HepG2 (cell line): Measurements from ENCODE around the gene LRRC3C. TPM values are rescaled to one million over a fixed set of nuclear protein-coding genes. Genes with fewer than 3 reads are reported as not detected.
A peak's percentile ranks its signal among the peaks of the same experiment; 100 is the strongest.

Source experiments
- ATF5 ChIP-seq: sonication (generic); formaldehyde crosslinking; IDR thresholded peaks from 2 replicates; pipeline ENCODE4 v1.4.0; 2020; ENCODE audit warnings: mild to moderate bottlenecking, low read depth, missing genetic modification reagents
- CBX5 ChIP-seq: sonication (generic); formaldehyde crosslinking; IDR thresholded peaks from 2 replicates; pipeline ENCODE4 v1.4.0; 2020; ENCODE audit warnings: missing genetic modification reagents, borderline replicate concordance
- CEBPG ChIP-seq: IDR thresholded peaks from 2 replicates; pipeline ENCODE4 v1.6.1; 2016
- GABPA ChIP-seq, 2 experiments: IDR thresholded peaks; 2 replicates each; pipeline ENCODE4 v1.6.1; 2011 to 2016; ENCODE audit warnings: low read depth in 2 of 2, low read length in 1 of 2, missing biosample characterization in 1 of 2, missing genetic modification characterization in 1 of 2
- JUNB ChIP-seq: sonication (generic); formaldehyde crosslinking; IDR thresholded peaks from 2 replicates; pipeline ENCODE4 v1.8.0; 2022; ENCODE audit warnings: missing genetic modification reagents, mild to moderate bottlenecking, borderline replicate concordance
- KDM3A ChIP-seq: IDR thresholded peaks from 2 replicates; pipeline ENCODE4 v1.6.1; 2018; ENCODE audit warnings: low read depth, missing compliant biosample characterization
- KMT2A ChIP-seq: sonication (generic); formaldehyde crosslinking; IDR thresholded peaks from 2 replicates; pipeline ENCODE4 v1.4.0; 2020; ENCODE audit warnings: missing genetic modification reagents
- NFAT5 ChIP-seq: sonication (generic); formaldehyde crosslinking; IDR thresholded peaks from 2 replicates; pipeline ENCODE4 v1.4.0; 2020; ENCODE audit warnings: missing genetic modification reagents
- THAP9 ChIP-seq: sonication (generic); formaldehyde crosslinking; IDR thresholded peaks from 2 replicates; pipeline ENCODE4; 2020; ENCODE audit warnings: missing genetic modification reagents, mild to moderate bottlenecking, borderline replicate concordance
- WIZ ChIP-seq: sonication (generic); formaldehyde crosslinking; IDR thresholded peaks from 2 replicates; pipeline ENCODE4 v1.5.1; 2020; ENCODE audit warnings: mild to moderate bottlenecking, missing genetic modification reagents
- YEATS4 ChIP-seq: sonication (generic); formaldehyde crosslinking; IDR thresholded peaks from 2 replicates; pipeline ENCODE4 v1.4.0; 2020; ENCODE audit warnings: missing genetic modification reagents, borderline replicate concordance
- ZFAT ChIP-seq: sonication (generic); formaldehyde crosslinking; conservative IDR thresholded peaks from 2 replicates; pipeline ENCODE4 v1.8.1; 2023; ENCODE audit warnings: missing genetic modification reagents, inconsistent platforms
- ZKSCAN8 ChIP-seq: IDR thresholded peaks from 2 replicates; pipeline ENCODE4 v1.6.1; 2016; ENCODE audit warnings: borderline replicate concordance, missing genetic modification reagents, missing compliant biosample characterization
- ZNF556 ChIP-seq: sonication (generic); formaldehyde crosslinking; IDR thresholded peaks from 2 replicates; pipeline ENCODE4 v1.4.0; 2020; ENCODE audit warnings: mild to moderate bottlenecking, missing genetic modification reagents, borderline replicate concordance
- ZNF75D ChIP-seq: sonication (generic); formaldehyde crosslinking; IDR thresholded peaks from 2 replicates; pipeline ENCODE4 v1.8.1; 2023; ENCODE audit warnings: missing genetic modification reagents, mild to moderate bottlenecking, borderline replicate concordance
- ZNF790 ChIP-seq: sonication (generic); formaldehyde crosslinking; IDR thresholded peaks from 2 replicates; pipeline ENCODE4 v1.8.0; 2022; ENCODE audit warnings: missing genetic modification reagents, mild to moderate bottlenecking, borderline replicate concordance
- ZSCAN25 ChIP-seq: sonication (generic); formaldehyde crosslinking; IDR thresholded peaks from 2 replicates; pipeline ENCODE4 v1.8.0; 2022; ENCODE audit warnings: mild to moderate bottlenecking, missing genetic modification reagents
- polyA plus RNA-seq, 8 experiments: library from polyadenylated mRNA; depleted of rRNA in 3 of 8; stranded (reverse) in 7 of 8; unstranded in 1 of 8; fragments of >200 nt; fragmentation: Illumina TruSeq in 4 of 8; extraction: Trizol in 4 of 8; gene quantifications; 2 replicates each; pipeline versions ENCODE4 v1.2.1 to v1.2.3, GENCODE V29; 2011 to 2016; ENCODE audit warnings: low read depth in 4 of 8, missing spikeins in 1 of 8, mixed read lengths in 1 of 8; ENCODE audit not compliant: insufficient read depth in 1 of 8
- total RNA-seq, 5 experiments: library from RNA; depleted of rRNA; stranded (reverse); fragments of >200 nt; fragmentation: Illumina TruSeq; extraction: Trizol; gene quantifications; 2 replicates each; pipeline ENCODE4 v1.2.3, GENCODE V29; 2016; ENCODE audit warnings: low read depth in 1 of 5

The LRRC3C gene
- total and polyA plus RNA-seq, 2 of the 13 experiments (the other 11 are each of a cell fraction or from before 2014, with no cell fraction given): 0.17 TPM; not detected in 1

- TF ChIP-seq ZNF556 (CRISPR knock-in tag): peak; percentile 77; the same call in 1 of the 2 replicates
- TF ChIP-seq ZSCAN25 (CRISPR knock-in tag): no peak
- TF ChIP-seq ATF5: peak; percentile 70
- TF ChIP-seq CEBPG (CRISPR knock-in tag): no peak
- no peak; the same call in none of the 2 replicates for TF ChIP-seq KMT2A
- no peak for TF ChIP-seq JUNB (CRISPR knock-in tag)
- TF ChIP-seq GABPA (IDR thresholded peaks at IDR 0.05; ENCODE audit: low read depth, low read length): peak; percentile 54
- TF ChIP-seq GABPA (CRISPR knock-in tag; IDR thresholded peaks at IDR 0.05; ENCODE audit: low read depth): peak; percentile 88
- TF ChIP-seq THAP9 (CRISPR knock-in tag): peak; percentile 57; the same call in 1 of the 2 replicates
- TF ChIP-seq ZKSCAN8 (CRISPR knock-in tag): peak; percentile 61; the same call in 1 of the 2 replicates
- TF ChIP-seq NFAT5: peak; percentile 70; the same call in 1 of the 2 replicates
- TF ChIP-seq ZNF75D (CRISPR knock-in tag): no peak
- TF ChIP-seq ZFAT: no peak
- TF ChIP-seq KDM3A (CRISPR knock-in tag): peak; percentile 45
- TF ChIP-seq ZNF790 (CRISPR knock-in tag): peak; percentile 5
- TF ChIP-seq WIZ (CRISPR knock-in tag): no peak
- no peak for TF ChIP-seq CBX5 (CRISPR knock-in tag)
- TF ChIP-seq YEATS4 (CRISPR knock-in tag): peak; percentile 16; the same call in 1 of the 2 replicates
Observed at GRCh38 chr17:39927101-39927928, at the start of gene LRRC3C, which contains the start of gene ORMDL3 (continued).
